ENCODE data around the gene LY6G6D.

Gene LY6G6D

DNA sequence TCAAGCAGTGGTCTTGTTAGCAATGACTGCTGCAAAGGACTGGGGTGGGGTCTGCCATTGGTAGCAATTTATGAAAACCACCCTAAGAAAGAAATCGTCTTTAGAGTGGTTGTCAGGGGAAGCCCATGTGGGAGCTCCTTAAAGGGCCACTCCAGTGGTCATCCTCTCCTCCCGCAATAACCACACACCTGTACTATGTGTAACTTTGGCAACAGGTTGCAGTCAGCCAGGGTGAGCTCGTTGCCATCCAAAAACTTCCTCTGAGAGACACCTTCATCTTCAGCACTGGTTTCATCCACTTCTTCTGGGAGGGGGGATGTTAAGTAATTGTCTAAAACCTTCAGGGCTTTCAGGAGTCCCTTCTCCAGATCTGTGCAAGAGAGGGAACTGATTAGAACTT lies 16.9 kb downstream of the LY6G6D start:
- TF ChIP-seq, protein P1, sequence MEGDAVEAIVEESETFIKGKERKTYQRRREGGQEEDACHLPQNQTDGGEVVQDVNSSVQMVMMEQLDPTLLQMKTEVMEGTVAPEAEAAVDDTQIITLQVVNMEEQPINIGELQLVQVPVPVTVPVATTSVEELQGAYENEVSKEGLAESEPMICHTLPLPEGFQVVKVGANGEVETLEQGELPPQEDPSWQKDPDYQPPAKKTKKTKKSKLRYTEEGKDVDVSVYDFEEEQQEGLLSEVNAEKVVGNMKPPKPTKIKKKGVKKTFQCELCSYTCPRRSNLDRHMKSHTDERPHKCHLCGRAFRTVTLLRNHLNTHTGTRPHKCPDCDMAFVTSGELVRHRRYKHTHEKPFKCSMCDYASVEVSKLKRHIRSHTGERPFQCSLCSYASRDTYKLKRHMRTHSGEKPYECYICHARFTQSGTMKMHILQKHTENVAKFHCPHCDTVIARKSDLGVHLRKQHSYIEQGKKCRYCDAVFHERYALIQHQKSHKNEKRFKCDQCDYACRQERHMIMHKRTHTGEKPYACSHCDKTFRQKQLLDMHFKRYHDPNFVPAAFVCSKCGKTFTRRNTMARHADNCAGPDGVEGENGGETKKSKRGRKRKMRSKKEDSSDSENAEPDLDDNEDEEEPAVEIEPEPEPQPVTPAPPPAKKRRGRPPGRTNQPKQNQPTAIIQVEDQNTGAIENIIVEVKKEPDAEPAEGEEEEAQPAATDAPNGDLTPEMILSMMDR (conservative IDR thresholded peaks at IDR 0.05; ENCODE audit: low read depth, low read length) = no peak
- no peak for DNase-seq (ENCODE audit: low read depth)
- H3K4me3 ChIP-seq (ENCODE audit: low read length) = no peak overlapping the region

DNA sequence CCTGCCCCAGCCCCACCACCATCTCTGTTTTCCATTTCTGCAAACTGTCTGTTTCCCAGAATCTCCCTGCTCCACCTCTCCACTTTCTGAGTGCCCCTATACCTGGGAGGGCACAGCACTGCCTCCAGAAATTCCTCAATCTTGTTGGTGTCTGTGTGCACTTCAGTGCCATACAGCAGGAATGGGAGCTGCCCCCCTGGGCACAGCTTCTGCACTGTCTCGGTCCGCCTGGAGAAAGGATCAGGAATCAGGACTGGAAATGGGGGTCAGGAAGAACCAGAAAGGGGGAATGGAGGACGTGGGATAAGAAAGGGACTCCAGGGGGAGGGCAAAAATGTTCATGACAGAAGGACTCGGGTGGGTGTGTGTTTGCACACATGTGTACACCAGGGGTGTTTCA lies 18.6 kb downstream of the LY6G6D start:
- TF ChIP-seq, protein P1 (conservative IDR thresholded peaks at IDR 0.05; ENCODE audit: low read depth, low read length) = no peak
- peak overlapping the region; percentile 81 for H3K4me3 ChIP-seq (ENCODE audit: low read length)
- no peak for DNase-seq (ENCODE audit: low read depth)

DNA sequence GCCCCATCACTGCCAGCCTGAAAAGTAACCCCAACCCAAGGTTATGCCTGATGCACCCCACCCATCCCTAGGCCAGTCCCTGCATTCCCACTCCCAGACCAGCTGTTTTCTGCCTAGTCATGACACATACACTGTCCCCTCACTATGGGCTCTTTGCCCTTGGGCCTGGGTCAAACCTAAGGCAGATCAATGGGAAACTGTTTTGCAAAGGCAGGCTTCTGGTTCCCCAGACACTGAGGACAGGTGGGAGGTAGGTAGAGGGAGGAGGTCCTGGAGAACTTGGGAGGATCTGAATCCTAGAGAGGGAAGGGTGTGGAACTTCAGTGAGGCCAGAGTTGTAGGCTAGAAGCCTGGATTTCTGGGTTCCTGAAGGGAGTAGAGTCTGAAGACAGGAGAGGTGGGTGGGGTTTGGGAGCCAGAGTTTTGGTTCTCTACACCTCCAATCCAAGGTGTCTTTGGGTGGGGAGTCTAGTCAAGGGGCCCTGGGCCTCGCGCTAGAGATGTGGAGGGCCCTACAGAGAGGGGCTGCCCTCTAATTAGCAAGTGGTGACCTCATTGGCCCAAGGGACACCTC lies 19.2 kb downstream of the LY6G6D start:
- DNase-seq (ENCODE audit: low read depth) = no peak
- H3K4me3 ChIP-seq (ENCODE audit: low read length) = peak overlapping the region; percentile 81
- TF ChIP-seq, protein P1 (conservative IDR thresholded peaks at IDR 0.05; ENCODE audit: low read depth, low read length) = no peak

DNA sequence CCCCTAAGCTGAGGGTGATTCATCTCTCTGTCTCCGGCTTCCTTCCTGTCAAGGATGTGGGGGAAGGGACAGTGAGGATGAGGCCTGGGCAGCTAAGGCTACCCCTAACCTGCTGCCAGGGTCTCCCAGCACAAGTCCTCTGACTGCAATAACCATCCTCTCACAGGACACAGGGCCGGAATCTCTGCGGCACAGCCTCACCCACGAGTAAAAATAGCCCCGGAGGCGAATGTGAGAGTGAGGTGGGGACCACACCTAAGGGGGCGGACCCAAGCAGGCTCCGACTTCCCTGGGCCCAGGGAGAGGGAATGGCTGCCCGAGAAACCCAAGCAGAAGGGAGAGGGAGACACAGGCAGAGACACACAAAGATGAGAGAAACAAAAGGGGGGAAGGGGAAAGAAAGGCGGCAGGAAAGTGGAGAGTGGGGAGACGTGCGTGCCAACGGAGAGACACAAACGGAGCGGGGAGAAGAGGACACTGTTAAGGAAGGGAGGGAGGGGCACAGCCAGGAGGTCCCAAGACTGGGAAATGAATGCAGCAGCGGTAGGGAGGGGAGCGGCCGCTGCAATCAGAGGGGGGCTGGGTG lies 19.8 kb downstream of the LY6G6D start:
- TF ChIP-seq, protein P1 (conservative IDR thresholded peaks at IDR 0.05; ENCODE audit: low read depth, low read length) = no peak
- peak overlapping the region; percentile 81 for H3K4me3 ChIP-seq (ENCODE audit: low read length)
- no peak for DNase-seq (ENCODE audit: low read depth)

DNA sequence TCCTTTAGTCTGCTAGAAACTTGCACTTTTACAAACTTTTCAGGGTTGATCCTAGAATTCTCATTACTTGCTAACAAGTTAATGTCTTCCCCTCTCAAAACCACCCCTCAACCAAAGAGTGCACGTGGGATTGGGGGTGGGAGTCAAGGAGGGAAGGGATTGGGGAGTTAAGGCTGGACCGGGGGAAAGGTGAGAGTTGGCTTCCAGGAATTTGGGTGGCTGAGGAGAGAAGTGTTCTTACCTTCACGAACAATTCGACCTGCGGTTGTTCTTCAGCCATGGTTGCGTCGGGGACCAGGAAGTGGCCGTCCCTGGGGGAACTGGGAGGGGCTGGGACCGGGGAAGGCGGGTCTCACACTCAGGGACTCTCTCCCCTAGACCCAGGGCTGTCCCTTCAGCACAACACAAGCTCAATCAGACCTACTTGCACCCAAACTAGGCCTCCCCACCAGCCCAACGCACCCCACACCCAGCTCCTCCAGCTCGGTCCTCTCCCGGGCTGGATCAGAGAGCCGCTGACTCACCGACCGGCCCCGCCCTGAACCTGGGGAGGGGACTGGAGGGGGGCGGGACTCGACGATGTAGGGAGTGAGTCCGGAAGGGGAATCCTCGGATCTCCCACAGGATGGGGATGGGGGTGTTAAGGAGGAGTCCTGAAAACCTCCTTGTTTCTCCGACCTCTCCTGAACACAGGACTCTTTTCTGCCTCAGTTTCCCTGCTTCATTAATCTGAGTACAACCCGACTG lies 21.0 kb downstream of the LY6G6D start, which contains the start of gene CLIC1:
CLIC1 (minus strand) TSS at position 510 of the 747 bp plus-strand sequence; CDS start at position 280, 230 bp downstream.
- TF ChIP-seq, protein P1 (conservative IDR thresholded peaks at IDR 0.05; ENCODE audit: low read depth, low read length) = no peak
- peak within 1 kb of the TSS; percentile 81 for H3K4me3 ChIP-seq (ENCODE audit: low read length)
- no peak for DNase-seq (ENCODE audit: low read depth)

DNA sequence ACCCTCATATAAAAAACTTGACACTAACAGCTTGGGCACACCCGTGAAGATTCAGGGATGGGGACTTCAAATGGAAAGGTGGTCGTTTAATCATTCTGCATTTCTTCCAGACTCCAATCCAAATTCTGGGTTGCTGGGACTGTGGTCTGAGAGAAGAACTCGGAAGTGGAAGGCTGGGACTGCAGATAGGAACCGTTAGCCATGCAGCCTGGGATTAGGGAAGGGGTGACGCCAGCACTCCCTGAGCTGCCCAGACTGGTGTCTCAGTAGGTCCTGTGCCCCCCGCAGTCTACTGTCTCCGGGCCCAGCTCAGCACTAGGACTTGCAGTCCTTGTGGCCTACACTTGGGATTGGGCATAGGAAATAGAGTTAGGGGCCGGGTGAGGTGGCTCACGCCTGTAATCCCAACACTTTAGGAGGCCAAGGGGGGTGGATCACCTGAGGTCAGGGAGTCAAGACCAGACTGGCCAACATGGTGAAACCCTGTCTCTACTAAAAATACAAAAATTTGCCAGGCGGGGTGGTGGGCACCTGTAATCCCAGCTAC lies 21.7 kb downstream of the LY6G6D start:
- DNase-seq (ENCODE audit: low read depth) = no peak
- H3K4me3 ChIP-seq (ENCODE audit: low read length) = peak overlapping the region; percentile 81
- TF ChIP-seq, protein P1 (conservative IDR thresholded peaks at IDR 0.05; ENCODE audit: low read depth, low read length) = no peak
